Measurements from ENCODE around the gene RBM15. TPM values are rescaled to one million over a fixed set of nuclear protein-coding genes. Genes with fewer than 3 reads are reported as not detected.

Gene RBM15
- total RNA-seq, 1 donor from 2014 or later, result 52.6 TPM

GRCh38 chr1:110350360-110350759 lies 11.2 kb downstream of the RBM15 start:
- peaks cover 2% of the 10 kb centered on the region for H3K36me3 Mint-ChIP-seq (ENCODE audit: low read depth)
- peak overlapping the region; percentile 1 for H3K27ac Mint-ChIP-seq (ENCODE audit: unreplicated experiment)

GRCh38 chr1:110355321-110355720 lies 16.1 kb downstream of the RBM15 start:
- Mint-ChIP-seq H3K27ac (ENCODE audit: unreplicated experiment) (no peak overlapping the region), H3K36me3 (ENCODE audit: low read depth) (peaks cover 5% of the 10 kb centered on the region), H3K4me1 (peaks cover 20% of the 10 kb centered on the region), H3K9me3 (no peaks in the 10 kb centered on the region), H3K4me3 (no peak overlapping the region), H3K27me3 (ENCODE audit: low read depth) (no peaks in the 10 kb centered on the region)
- DNase-seq (ENCODE audit: low read depth, low spot score), result no peak
- TF ChIP-seq CTCF (conservative IDR thresholded peaks at IDR 0.05), result no peak

More at GRCh38 chr1:110350360-110350759, 11.2 kb downstream of the RBM15 start:
- no peaks in the 10 kb centered on the region for H3K27me3 Mint-ChIP-seq (ENCODE audit: low read depth)
- H3K4me1 Mint-ChIP-seq, result peaks cover 45% of the 10 kb centered on the region
- no peak overlapping the region for H3K4me3 Mint-ChIP-seq
- no peak for DNase-seq (ENCODE audit: low read depth, low spot score)
- no peaks in the 10 kb centered on the region for H3K9me3 Mint-ChIP-seq
- TF ChIP-seq CTCF (conservative IDR thresholded peaks at IDR 0.05), result no peak

GRCh38 chr1:110356379-110356778 lies 17.2 kb downstream of the RBM15 start:
- no peak for DNase-seq (ENCODE audit: low read depth, low spot score)
- no peak for TF ChIP-seq CTCF (conservative IDR thresholded peaks at IDR 0.05)
- H3K27ac Mint-ChIP-seq (ENCODE audit: unreplicated experiment), result no peak overlapping the region
- H3K27me3 Mint-ChIP-seq (ENCODE audit: low read depth), result no peaks in the 10 kb centered on the region
- H3K36me3 Mint-ChIP-seq (ENCODE audit: low read depth), result peaks cover 9% of the 10 kb centered on the region
- no peak overlapping the region for H3K4me3 Mint-ChIP-seq
- H3K4me1 Mint-ChIP-seq, result peaks cover 13% of the 10 kb centered on the region
- no peaks in the 10 kb centered on the region for H3K9me3 Mint-ChIP-seq

- no peak for TF ChIP-seq CTCF (conservative IDR thresholded peaks at IDR 0.05)
- Mint-ChIP-seq H3K27me3 (ENCODE audit: low read depth) (no peaks in the 10 kb centered on the region), H3K9me3 (no peaks in the 10 kb centered on the region), H3K4me1 (peaks cover 24% of the 10 kb centered on the region), H3K36me3 (ENCODE audit: low read depth) (peaks cover 20% of the 10 kb centered on the region), H3K27ac (ENCODE audit: unreplicated experiment) (no peak overlapping the region), H3K4me3 (no peak overlapping the region)
- no peak for DNase-seq (ENCODE audit: low read depth, low spot score)
Observed at GRCh38 chr1:110360431-110360830, 21.3 kb downstream of the RBM15 start.

GRCh38 chr1:110361856-110362255 lies 22.7 kb downstream of the RBM15 start:
- TF ChIP-seq CTCF (conservative IDR thresholded peaks at IDR 0.05), result no peak
- DNase-seq (ENCODE audit: low read depth, low spot score), result no peak
- H3K36me3 Mint-ChIP-seq (ENCODE audit: low read depth), result peaks cover 14% of the 10 kb centered on the region

GRCh38 chr1:110364221-110364620 lies 25.0 kb downstream of the RBM15 start:
- Mint-ChIP-seq H3K4me3 (no peak overlapping the region), H3K36me3 (ENCODE audit: low read depth) (peaks cover 14% of the 10 kb centered on the region), H3K4me1 (peaks cover 17% of the 10 kb centered on the region), H3K27ac (ENCODE audit: unreplicated experiment) (no peak overlapping the region), H3K9me3 (no peaks in the 10 kb centered on the region), H3K27me3 (ENCODE audit: low read depth) (no peaks in the 10 kb centered on the region)
- no peak for DNase-seq (ENCODE audit: low read depth, low spot score)
- TF ChIP-seq CTCF (conservative IDR thresholded peaks at IDR 0.05), result no peak

More at GRCh38 chr1:110361856-110362255, 22.7 kb downstream of the RBM15 start:
- Mint-ChIP-seq H3K27ac (ENCODE audit: unreplicated experiment) (no peak overlapping the region), H3K4me3 (no peak overlapping the region), H3K4me1 (peaks cover 17% of the 10 kb centered on the region), H3K9me3 (no peaks in the 10 kb centered on the region), H3K27me3 (ENCODE audit: low read depth) (no peaks in the 10 kb centered on the region)

All from neural crest cell (in vitro differentiated cells).